Measurements from ENCODE around the gene WDR33. TPM values are rescaled to one million over a fixed set of nuclear protein-coding genes. Genes with fewer than 3 reads are reported as not detected.

Gene WDR33
- total and polyA plus RNA-seq, 9 of the 15 experiments (the other 6 are each of a cell fraction or from before 2014, with no cell fraction given) = 24.2 to 57.4 (median 38.4) TPM

- intact Hi-C loops (cut with micrococcal nuclease) = no loop called here
- ATAC-seq (no peak), DNase-seq (ENCODE audit: extremely low read depth in 1 of 4, low spot score in 3 of 4) (no peak), FAIRE-seq (no peak)
- peaks cover 12% of the 10 kb centered on the region; the same call in 1 of the 2 replicates for H4K20me1 ChIP-seq (replicated peaks; ENCODE audit: control insufficient read depth, insufficient read depth, low read length)
- H3K4me1 ChIP-seq (replicated peaks in 1 of 2; ENCODE audit: control insufficient read depth in 2 of 2, insufficient read depth in 2 of 2, low read length in 2 of 2) = peaks cover 0 to 17% of the 10 kb centered on the region in 2 experiments; a peak in 2 of 5 replicates
- ChIA-PET POLR2A (interaction anchor here (0.8 to 1.2 kb wide), 2 partner anchors 11 to 781 kb away, joined by 3 to 5 read pairs; no protein-coding TSS in a partner anchor), CTCF (ENCODE audit: low intra/inter-chr PET ratio) (no interaction called here)
- no TSS peak for BruUV-seq (replicated peaks)
- H3K9ac ChIP-seq (ENCODE audit: insufficient read depth in 1 of 2, low read depth in 2 of 2, low read length in 2 of 2) = peak within 1 kb of the TSS in 1 of 2 experiments; percentile 9; a peak in 1 of 4 replicates
- 23% methylated on average over 34 of the region's 56 CpGs for WGBS (ENCODE audit: insufficient coverage, low coverage, missing lambda C conversion rate)
- H3K4me2 ChIP-seq (ENCODE audit: insufficient read depth, low read length) = no peak within 1 kb of the TSS
- H2AFZ ChIP-seq (ENCODE audit: low read depth, low read length) = no peak within 1 kb of the TSS
- no peaks in the 10 kb centered on the region for H3K36me3 ChIP-seq (ENCODE audit: control insufficient read depth, insufficient read depth, low read length)
- in situ Hi-C loops (cut with MboI) = no loop called here
- TF ChIP-seq PCBP1 (IDR thresholded peaks at IDR 0.05; ENCODE audit: low read depth, low read length, poor library complexity, severe bottlenecking) = peak; percentile 31
- TF ChIP-seq IRF9 (tag; IDR thresholded peaks at IDR 0.05) = no peak
- H3K27me3 ChIP-seq (ENCODE audit: control insufficient read depth in 2 of 2, insufficient read depth in 2 of 2, low read length in 2 of 2) = peaks cover 60 to 84% of the 10 kb centered on the region in 2 experiments
- H3K4me3 ChIP-seq = no peak within 1 kb of the TSS
- no peaks in the 10 kb centered on the region for H3K9me3 ChIP-seq (replicated peaks; ENCODE audit: control insufficient read depth, insufficient read depth, low read depth, low read length)
- H3K79me2 ChIP-seq (ENCODE audit: control insufficient read depth, insufficient read depth, low read length) = no peaks in the 10 kb centered on the region
- no peak within 1 kb of the TSS for H3K27ac ChIP-seq (ENCODE audit: extremely low read depth, low read depth, low read length)
- peaks cover 3% of the 10 kb centered on the region for H3K9me1 ChIP-seq (ENCODE audit: control insufficient read depth, insufficient read depth, low read length)
Observed at GRCh38 chr2:127675331-127676261, 135.4 kb downstream of the WDR33 start, which contains the start of gene LIMS2. LIMS2 (minus strand) TSS chr2:127675530; CDS start chr2:127675024, 506 bp downstream.
